KOPT-K1 (cell line): Measurements from ENCODE around the gene POLR3F.
A peak's percentile ranks its signal among the peaks of the same experiment; 100 is the strongest.

ENCODE experiments used
- H3K27ac ChIP-seq: fragments of 200-600 bp; sonication (generic); 2 replicates; pipeline ENCODE4 v1.5.1; 2016; ENCODE audit warnings: antibody characterized with exemption, mild to moderate bottlenecking, low read depth, low read length; ENCODE audit not compliant: poor library complexity, severe bottlenecking
- H3K36me3 ChIP-seq: fragments of 200-600 bp; sonication (generic); 2 replicates; pipeline ENCODE4 v1.5.1; 2017; ENCODE audit warnings: antibody characterized with exemption, mild to moderate bottlenecking, low read length, moderate library complexity; ENCODE audit not compliant: insufficient read depth
- H3K9me3 ChIP-seq: fragments of 200-600 bp; sonication (generic); 2 replicates; pipeline ENCODE4 v1.5.1; 2017; ENCODE audit warnings: antibody characterized with exemption, low read length, mild to moderate bottlenecking; ENCODE audit not compliant: insufficient read depth, poor library complexity, severe bottlenecking

POLR3F gene, protein sequence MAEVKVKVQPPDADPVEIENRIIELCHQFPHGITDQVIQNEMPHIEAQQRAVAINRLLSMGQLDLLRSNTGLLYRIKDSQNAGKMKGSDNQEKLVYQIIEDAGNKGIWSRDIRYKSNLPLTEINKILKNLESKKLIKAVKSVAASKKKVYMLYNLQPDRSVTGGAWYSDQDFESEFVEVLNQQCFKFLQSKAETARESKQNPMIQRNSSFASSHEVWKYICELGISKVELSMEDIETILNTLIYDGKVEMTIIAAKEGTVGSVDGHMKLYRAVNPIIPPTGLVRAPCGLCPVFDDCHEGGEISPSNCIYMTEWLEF

DNA sequence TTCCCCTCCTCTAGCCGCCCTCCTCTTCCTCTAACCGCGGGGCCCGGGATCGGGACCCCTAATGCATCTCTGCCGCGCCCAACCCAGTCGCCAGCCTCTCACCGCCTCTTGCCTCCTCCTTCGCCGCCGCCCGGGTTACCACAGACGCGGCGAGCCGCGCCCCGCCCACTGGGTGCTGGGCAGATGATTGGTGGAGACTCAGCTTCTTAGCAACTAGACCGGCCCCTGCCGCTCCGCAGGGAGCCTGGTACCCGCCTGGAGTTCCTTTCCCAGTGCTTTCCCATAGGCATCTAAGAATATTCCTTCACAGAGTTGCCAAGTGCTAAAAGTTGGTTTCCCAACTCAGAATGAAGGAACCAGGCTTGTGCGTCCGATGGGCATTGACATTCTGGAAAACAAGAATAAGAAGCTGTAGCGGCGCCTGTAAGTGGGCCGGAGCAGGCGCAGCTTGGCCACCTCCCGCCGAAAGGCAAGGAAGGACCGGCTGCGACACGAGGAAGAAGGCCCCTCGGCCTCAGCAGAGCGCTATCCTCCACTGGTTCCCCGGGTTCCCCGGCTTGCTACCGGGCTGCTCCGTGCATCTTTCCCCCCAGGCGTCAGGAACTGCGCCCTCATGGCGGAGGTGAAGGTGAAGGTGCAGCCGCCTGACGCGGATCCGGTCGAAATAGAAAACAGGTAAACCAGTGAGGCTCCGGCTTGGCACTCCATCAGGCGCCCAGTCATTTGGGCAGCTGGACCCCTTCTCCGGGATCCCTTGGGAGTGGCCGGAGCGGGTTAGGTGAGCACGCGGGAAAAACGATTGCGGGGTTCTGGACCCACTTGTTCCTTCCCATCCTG is at the start of gene POLR3F, which contains the start of gene DZANK1:
Gene POLR3F (plus strand): TSS at position 497 of the 837 bp plus-strand sequence. CDS start 117 bp downstream, at position 614.
Gene DZANK1 (minus strand): TSS at position 137 of the 837 bp plus-strand sequence. CDS start 1,672 bp downstream, outside the sequence.
- H3K36me3 ChIP-seq = peaks cover 27% of the 10 kb centered on the region
- peak within 1 kb of the TSS; percentile 64 for H3K27ac ChIP-seq
- no peaks in the 10 kb centered on the region for H3K9me3 ChIP-seq

DNA sequence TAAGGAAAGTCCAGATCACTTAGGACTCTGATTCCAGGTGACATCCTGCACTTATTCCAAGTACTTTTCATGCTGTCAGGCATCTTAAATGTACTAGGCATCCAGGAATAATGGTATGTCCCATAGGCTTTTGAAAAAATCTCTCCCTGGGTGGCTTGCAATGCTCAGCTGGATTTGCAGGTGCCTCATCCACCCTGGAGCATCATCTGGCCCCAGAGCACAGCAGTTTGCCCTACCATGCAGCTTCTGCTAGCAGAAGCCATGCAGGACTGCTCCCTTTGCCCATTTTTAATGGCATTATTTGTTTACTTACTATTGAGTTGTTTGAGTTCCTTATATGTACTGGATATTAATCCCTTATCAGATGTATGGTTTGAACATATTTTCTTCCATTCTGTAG is 45.6 kb upstream of the POLR3F start:
- Histone ChIP-seq H3K36me3 (no peaks in the 10 kb centered on the region), H3K9me3 (no peaks in the 10 kb centered on the region), H3K27ac (no peak overlapping the region)

DNA sequence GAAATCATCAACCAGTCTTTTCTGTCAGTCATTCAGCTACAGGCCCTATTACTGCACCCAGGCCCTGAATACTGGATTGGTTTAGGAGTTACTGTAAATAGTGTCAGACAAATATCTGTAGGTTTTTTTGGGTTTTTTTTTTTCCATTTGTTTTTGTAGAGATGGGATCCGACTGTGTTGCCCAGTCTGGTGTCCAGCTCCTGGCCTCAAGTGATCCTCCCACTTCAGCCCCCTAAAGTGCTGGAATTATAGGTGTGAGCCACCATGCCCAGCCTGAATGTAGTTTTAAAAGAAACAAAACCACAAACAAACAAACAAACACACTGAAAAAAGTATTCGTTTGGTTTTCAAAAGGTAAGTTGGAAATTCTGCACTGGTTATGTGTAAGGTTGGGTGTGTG is 40.0 kb upstream of the POLR3F start:
- Histone ChIP-seq H3K27ac (no peak overlapping the region), H3K9me3 (no peaks in the 10 kb centered on the region)

DNA sequence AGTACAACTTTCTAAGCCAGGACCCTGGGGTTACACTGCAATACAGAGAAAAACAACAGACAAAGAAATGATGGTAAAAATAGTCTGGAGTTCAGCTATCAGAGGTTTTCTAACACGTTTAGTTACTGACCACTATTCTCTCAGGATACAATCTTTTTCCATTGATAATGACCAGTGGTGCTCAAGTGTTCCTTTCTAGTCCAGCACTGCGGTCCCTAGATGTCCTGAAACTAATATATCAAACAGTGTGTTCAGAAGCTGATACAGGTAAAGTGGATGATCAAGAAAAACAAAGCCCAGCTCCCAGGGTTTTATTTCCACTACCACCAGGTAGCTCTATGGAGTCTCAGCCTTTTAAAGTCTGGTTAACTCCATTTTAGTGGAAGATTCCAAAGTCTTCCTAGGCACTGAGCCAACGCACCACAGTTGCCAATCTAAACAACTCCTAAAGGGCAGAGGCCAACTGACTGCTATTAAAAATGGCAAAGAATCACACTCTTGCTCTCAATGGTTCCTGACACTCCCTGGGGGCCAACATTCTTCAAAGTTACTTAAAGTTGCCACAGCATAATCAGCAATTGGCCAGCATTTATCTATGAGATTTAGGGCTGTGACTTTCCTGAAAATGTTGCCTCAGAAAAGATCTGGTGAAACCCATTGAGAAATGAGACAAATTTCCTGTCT is 38.6 kb upstream of the POLR3F start:
- no peaks in the 10 kb centered on the region for H3K36me3 ChIP-seq
- no peaks in the 10 kb centered on the region for H3K9me3 ChIP-seq
- H3K27ac ChIP-seq = no peak overlapping the region

More for the DNA sequence above, 40.0 kb upstream of the POLR3F start:
- no peaks in the 10 kb centered on the region for H3K36me3 ChIP-seq

DNA sequence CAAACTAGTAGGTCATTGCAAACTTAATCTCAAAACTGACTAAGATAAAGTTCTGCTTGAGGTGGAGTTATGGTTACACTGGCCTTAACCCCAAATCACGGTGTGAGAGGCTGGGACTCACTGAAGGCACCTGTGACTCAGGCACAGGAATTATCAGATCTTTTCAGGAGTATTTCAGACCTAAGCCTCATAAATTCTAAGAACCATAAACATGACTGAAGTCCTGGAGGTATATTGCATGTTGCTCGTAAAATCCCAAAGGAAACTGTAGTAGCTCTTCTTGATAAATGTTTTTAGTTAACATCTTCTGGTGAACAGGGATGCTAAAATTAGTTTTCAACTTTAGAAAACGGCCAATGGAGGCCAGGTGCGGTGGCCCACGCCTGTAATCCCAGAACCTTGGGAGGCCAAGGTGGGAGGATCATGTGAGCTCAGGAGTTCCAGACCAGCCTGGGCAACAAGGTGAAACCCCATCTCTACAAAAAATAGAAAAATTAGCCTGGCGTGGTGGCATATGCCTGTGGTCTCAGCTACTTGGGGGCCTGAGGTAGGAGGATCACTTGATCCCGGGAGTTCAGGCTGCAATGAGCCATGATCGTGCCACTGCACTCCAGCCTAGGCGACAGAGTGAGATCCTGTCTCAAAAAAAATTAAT is 36.9 kb upstream of the POLR3F start:
- no peak overlapping the region for H3K27ac ChIP-seq
- no peaks in the 10 kb centered on the region for H3K36me3 ChIP-seq
- no peaks in the 10 kb centered on the region for H3K9me3 ChIP-seq

DNA sequence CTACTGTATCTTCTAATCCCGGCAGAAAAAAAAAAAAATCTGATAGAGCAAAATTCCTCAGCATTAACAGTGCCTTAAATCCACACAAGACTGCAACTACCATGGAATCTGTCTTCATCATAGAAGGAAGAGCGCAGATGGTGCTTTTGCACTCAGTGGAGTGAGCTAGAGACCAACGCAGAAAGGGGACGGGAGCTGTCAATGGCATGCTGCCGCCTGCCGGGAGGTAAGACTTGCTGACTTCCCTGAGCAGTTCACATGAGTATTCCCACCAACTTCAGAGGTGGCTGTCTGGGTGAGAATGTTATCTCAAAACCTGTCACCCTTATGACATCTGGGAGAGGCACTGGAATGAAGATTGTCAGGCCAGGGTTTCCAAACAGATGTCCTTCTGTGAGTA is 36.0 kb upstream of the POLR3F start:
- H3K36me3 ChIP-seq = no peaks in the 10 kb centered on the region
- H3K9me3 ChIP-seq = no peaks in the 10 kb centered on the region
- no peak overlapping the region for H3K27ac ChIP-seq

DNA sequence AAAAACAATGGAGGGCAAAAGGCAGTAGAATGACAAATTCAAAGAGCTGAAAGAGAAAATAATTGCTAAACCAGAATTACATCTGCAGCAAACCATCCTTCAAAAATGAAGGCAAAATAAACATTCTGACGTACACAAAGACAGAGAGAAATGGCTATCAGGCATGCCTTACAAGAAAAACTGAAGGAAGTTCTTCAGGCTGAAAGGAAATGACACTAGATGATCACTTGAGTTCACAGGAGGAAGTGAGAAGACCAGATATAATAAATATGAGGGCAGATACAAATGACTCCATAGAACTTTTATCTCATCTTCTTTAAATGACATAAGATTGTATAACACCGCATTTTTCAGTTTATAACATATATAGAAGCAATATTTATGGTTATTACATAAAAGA is 30.3 kb upstream of the POLR3F start:
- Histone ChIP-seq H3K9me3 (no peaks in the 10 kb centered on the region), H3K27ac (no peak overlapping the region), H3K36me3 (no peaks in the 10 kb centered on the region)

DNA sequence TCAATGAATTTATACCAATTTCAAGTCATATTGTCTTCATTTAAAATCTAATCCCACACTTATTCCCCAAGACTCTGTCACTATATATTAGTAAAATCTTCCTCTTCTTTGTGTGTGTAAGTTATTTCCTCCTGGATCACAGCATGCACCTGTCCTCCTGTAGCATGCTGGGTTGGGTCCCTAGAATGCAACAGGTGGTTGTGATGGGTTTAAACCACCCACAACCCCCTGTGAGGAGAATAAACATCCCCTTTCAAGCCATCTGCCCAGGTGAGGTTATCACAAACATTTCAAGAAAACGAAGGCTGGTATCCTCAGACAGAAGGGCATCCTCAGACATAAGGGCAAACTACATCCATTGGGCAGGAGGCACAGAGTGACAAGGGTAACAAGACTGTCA is 26.8 kb upstream of the POLR3F start:
- Histone ChIP-seq H3K36me3 (no peaks in the 10 kb centered on the region), H3K27ac (no peak overlapping the region), H3K9me3 (no peaks in the 10 kb centered on the region)

DNA sequence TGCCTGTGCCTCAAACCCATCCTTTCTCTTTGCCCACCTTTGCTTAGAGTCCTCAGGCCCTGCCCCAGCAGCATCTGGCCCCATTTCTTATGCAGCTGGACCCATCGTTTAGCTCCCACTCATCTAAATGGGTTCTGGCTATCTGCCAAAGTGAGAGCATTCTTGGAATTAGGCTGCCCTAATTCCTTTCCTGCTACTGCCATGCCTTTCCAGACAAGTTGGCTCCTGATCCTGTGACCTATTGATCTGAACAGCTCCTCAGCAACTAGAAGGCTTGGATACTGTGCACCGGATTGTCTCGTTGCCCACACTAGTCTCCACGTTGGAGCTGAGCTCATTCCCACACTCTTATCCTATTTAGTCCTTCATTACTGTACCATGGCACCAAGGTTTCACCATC is 23.3 kb upstream of the POLR3F start:
- no peak overlapping the region for H3K27ac ChIP-seq
- no peaks in the 10 kb centered on the region for H3K36me3 ChIP-seq
- no peaks in the 10 kb centered on the region for H3K9me3 ChIP-seq

DNA sequence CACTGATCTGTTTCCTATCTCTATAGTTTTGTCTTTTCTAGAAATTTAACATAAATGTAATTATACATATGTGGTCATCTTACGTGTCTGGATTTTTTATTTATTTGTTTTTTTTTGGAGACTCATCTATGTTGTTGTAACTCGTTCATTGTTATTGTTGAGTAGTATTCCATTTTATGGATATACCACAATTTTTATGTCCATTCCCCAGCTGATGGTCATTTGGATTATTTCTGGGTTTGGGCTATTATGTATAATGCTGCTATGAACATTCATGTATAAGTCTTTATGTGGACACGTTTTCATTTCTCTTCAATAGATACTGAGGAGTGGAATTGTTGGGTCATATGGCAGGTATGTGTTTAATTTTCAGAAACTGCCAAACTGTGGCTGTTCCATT is 10.6 kb upstream of the POLR3F start:
- Histone ChIP-seq H3K27ac (no peak overlapping the region), H3K9me3 (no peaks in the 10 kb centered on the region), H3K36me3 (no peaks in the 10 kb centered on the region)

DNA sequence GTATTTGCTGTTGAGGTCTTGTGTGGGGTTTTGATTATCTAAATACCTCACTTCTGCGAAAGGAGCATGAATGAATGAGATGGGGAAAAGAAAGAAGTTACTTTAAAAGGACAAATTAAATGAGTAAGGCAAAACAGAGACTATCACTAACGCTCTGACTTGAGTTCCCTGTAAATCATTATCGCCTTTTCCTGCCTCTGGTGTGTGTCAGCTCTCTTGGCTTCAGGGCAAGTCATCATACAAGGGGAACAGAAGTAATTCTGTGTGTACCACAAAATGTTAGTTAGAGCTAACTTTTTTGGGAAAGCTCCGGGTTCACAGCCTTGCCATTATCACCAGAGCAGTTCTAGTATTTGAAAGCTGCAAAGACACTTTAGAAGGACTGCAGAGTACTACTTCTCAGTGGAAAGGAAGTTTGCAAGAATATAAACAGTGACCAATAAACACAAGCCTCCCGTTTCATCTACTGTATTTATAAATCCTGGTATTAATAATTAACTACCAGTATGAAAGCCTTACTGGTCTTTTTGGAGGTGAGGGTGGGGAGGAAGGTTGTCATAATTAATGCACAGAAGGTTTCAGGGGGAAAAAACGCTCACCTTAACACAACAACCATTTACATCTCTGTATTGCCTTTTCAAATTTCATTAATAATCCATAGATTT is 1.5 kb upstream of the POLR3F start:
- Histone ChIP-seq H3K27ac (no peak overlapping the region), H3K36me3 (peaks cover 16% of the 10 kb centered on the region), H3K9me3 (no peaks in the 10 kb centered on the region)

DNA sequence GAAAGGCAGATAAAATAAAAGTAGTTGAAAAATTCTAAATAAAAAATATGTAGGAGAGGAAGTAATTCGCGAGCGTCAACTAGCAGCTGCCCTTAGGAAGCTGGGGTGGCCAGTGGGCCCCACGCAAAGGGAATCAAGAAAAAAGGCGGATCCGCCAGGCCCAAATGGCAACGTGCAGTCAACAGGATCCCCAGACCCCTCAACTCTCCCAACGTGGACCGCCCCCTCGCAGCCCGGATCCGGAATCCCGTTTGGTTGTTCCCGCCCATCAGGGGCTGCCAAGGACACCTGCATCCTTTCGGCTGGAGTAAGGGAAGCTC is 656 bp upstream of the POLR3F start:
- H3K27ac ChIP-seq = peak overlapping the region; percentile 64

DNA sequence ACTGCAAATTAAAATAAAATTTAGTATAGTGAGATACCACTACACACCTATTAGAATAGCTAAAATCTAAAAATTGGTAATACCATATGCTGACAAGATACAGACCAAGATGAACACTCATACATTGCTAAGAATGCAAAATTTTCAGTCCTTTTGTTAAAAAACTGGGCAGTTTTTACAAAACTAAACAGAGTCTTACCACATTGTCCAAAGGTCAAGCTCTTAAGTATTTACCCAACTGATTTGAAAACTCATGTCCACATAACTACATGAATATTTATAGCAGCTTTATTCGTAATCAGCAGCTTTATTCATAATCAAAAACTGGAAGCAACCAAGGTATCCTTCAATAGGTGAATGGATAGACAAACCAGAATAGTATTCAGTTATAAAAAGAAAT is 10.0 kb downstream of the POLR3F start:
- Histone ChIP-seq H3K9me3 (no peaks in the 10 kb centered on the region), H3K36me3 (peaks cover 90% of the 10 kb centered on the region), H3K27ac (no peak overlapping the region)

More for the DNA sequence above, 656 bp upstream of the POLR3F start:
- H3K36me3 ChIP-seq = peaks cover 25% of the 10 kb centered on the region
- no peaks in the 10 kb centered on the region for H3K9me3 ChIP-seq

DNA sequence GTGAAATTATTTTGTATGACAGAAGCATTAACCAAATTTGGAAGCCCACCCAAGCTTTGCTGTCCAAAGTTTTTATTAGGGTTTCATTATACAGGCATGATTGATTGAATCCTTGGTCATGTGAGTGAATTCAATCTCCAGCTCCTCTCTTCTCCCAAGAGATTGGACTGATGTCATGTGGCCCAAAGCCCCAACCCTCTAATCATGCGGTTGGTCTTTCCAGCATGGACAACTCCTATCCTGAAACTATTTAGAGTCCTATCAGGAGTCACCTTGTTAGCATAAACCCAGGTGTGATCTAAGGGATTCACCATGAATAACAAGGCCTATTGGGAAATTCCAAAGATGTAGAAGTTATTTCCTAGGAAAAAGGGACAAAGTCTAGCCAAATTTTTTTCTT is 10.6 kb downstream of the POLR3F start:
- Histone ChIP-seq H3K27ac (no peak overlapping the region), H3K36me3 (peaks cover 96% of the 10 kb centered on the region), H3K9me3 (no peaks in the 10 kb centered on the region)
